ENCODE measurements around the gene IDE. TPM values are rescaled to one million over a fixed set of nuclear protein-coding genes. Genes with fewer than 3 reads are reported as not detected.
"Not testable (repeated sequence)": the region's sequence is repeated elsewhere in the genome, so short reads cannot be mapped to it uniquely, and the experiment has no call there.

Gene IDE
- polyA plus RNA-seq, 1 donor from 2014 or later, result 11.7 TPM

- H3K4me1 Mint-ChIP-seq, H3K9me3 Mint-ChIP-seq, H3K4me3 Mint-ChIP-seq, H3K27ac Mint-ChIP-seq, H3K27me3 Mint-ChIP-seq, H3K36me3 Mint-ChIP-seq: not testable (repeated sequence)
Observed at GRCh38 chr10:92436065-92436464, 137.8 kb downstream of the IDE start.

GRCh38 chr10:92434385-92434784 is 139.5 kb downstream of the IDE start:
- H3K9me3 Mint-ChIP-seq, result no peaks in the 10 kb centered on the region
- no peaks in the 10 kb centered on the region for H3K27me3 Mint-ChIP-seq
- H3K4me3 Mint-ChIP-seq, result no peak overlapping the region
- no peak overlapping the region for H3K27ac Mint-ChIP-seq
- no peaks in the 10 kb centered on the region for H3K36me3 Mint-ChIP-seq
- H3K4me1 Mint-ChIP-seq, result no peaks in the 10 kb centered on the region

GRCh38 chr10:92432596-92432995 is 141.3 kb downstream of the IDE start:
- Mint-ChIP-seq H3K36me3 (no peaks in the 10 kb centered on the region), H3K27me3 (no peaks in the 10 kb centered on the region), H3K9me3 (no peaks in the 10 kb centered on the region), H3K27ac (no peak overlapping the region), H3K4me1 (no peaks in the 10 kb centered on the region), H3K4me3 (no peak overlapping the region)

GRCh38 chr10:92430103-92430502 is 143.8 kb downstream of the IDE start:
- H3K4me1 Mint-ChIP-seq, result no peaks in the 10 kb centered on the region
- H3K4me3 Mint-ChIP-seq, result no peak overlapping the region
- H3K9me3 Mint-ChIP-seq, result no peaks in the 10 kb centered on the region
- no peaks in the 10 kb centered on the region for H3K36me3 Mint-ChIP-seq
- no peak overlapping the region for H3K27ac Mint-ChIP-seq
- H3K27me3 Mint-ChIP-seq, result no peaks in the 10 kb centered on the region

GRCh38 chr10:92421550-92421949 is 152.3 kb downstream of the IDE start:
- peaks cover 0 to 13% (median 12%) of the 10 kb centered on the region in 3 donors for H3K9me3 Mint-ChIP-seq
- H3K36me3 Mint-ChIP-seq, result no peaks in the 10 kb centered on the region
- H3K4me1 Mint-ChIP-seq, result peaks cover 4 to 8% (median 6%) of the 10 kb centered on the region in 3 donors
- no peak overlapping the region for H3K27ac Mint-ChIP-seq
- H3K4me3 Mint-ChIP-seq, result peak overlapping the region in 1 of 4 donors; percentile 86
- peaks cover 14% of the 10 kb centered on the region for H3K27me3 Mint-ChIP-seq

- Mint-ChIP-seq H3K36me3 (no peaks in the 10 kb centered on the region), H3K27ac (no peak overlapping the region), H3K27me3 (peaks cover 17% of the 10 kb centered on the region), H3K4me3 (peak overlapping the region; percentile 38 to 91 (median 68)), H3K9me3 (peaks cover 0 to 17% (median 12%) of the 10 kb centered on the region in 3 donors), H3K4me1 (peaks cover 4 to 8% (median 6%) of the 10 kb centered on the region in 3 donors)
Observed at GRCh38 chr10:92420546-92421275, 153.2 kb downstream of the IDE start.

- peaks cover 17% of the 10 kb centered on the region for H3K27me3 Mint-ChIP-seq
- H3K36me3 Mint-ChIP-seq, result no peaks in the 10 kb centered on the region
- peaks cover 0 to 17% (median 12%) of the 10 kb centered on the region in 3 donors for H3K9me3 Mint-ChIP-seq
- H3K4me3 Mint-ChIP-seq, result peak overlapping the region; percentile 38 to 91 (median 68)
- H3K27ac Mint-ChIP-seq, result no peak overlapping the region
- H3K4me1 Mint-ChIP-seq, result peaks cover 4 to 8% (median 6%) of the 10 kb centered on the region in 3 donors
Observed at GRCh38 chr10:92419740-92420545, 153.9 kb downstream of the IDE start.

GRCh38 chr10:92418891-92419290 is 155.0 kb downstream of the IDE start:
- Mint-ChIP-seq H3K4me3 (no peak overlapping the region), H3K4me1 (peaks cover 4 to 8% (median 6%) of the 10 kb centered on the region in 3 donors), H3K27me3 (peaks cover 16% of the 10 kb centered on the region), H3K9me3 (peaks cover 0 to 13% (median 12%) of the 10 kb centered on the region in 3 donors), H3K36me3 (no peaks in the 10 kb centered on the region), H3K27ac (peak overlapping the region in 1 of 3 donors; percentile 10)

GRCh38 chr10:92418221-92418620 is 155.7 kb downstream of the IDE start:
- Mint-ChIP-seq H3K27me3 (peaks cover 16% of the 10 kb centered on the region), H3K36me3 (no peaks in the 10 kb centered on the region), H3K4me1 (peaks cover 4 to 8% (median 6%) of the 10 kb centered on the region in 3 donors), H3K9me3 (peaks cover 0 to 13% (median 12%) of the 10 kb centered on the region in 3 donors), H3K27ac (no peak overlapping the region), H3K4me3 (no peak overlapping the region)

- H3K36me3 Mint-ChIP-seq, result no peaks in the 10 kb centered on the region
- H3K27ac Mint-ChIP-seq, result peak overlapping the region in 1 of 3 donors; percentile 36
- peaks cover 13% of the 10 kb centered on the region for H3K27me3 Mint-ChIP-seq
- H3K4me3 Mint-ChIP-seq, result no peak overlapping the region
- peaks cover 2 to 13% (median 7%) of the 10 kb centered on the region in 3 donors for H3K9me3 Mint-ChIP-seq
- no peaks in the 10 kb centered on the region for H3K4me1 Mint-ChIP-seq
Observed at GRCh38 chr10:92413519-92413918, 160.4 kb downstream of the IDE start.

GRCh38 chr10:92413011-92413410 is 160.9 kb downstream of the IDE start:
- no peaks in the 10 kb centered on the region for H3K36me3 Mint-ChIP-seq
- H3K9me3 Mint-ChIP-seq, result peaks cover 2 to 13% (median 7%) of the 10 kb centered on the region in 3 donors
- H3K4me1 Mint-ChIP-seq, result no peaks in the 10 kb centered on the region
- H3K4me3 Mint-ChIP-seq, result no peak overlapping the region
- H3K27me3 Mint-ChIP-seq, result peaks cover 13% of the 10 kb centered on the region
- H3K27ac Mint-ChIP-seq, result no peak overlapping the region

- Mint-ChIP-seq H3K27ac (no peak overlapping the region), H3K9me3 (peaks cover 0 to 4% (median 2%) of the 10 kb centered on the region in 3 donors), H3K4me1 (no peaks in the 10 kb centered on the region), H3K4me3 (no peak overlapping the region), H3K36me3 (no peaks in the 10 kb centered on the region), H3K27me3 (peaks cover 11% of the 10 kb centered on the region)
Observed at GRCh38 chr10:92411406-92411805, 162.5 kb downstream of the IDE start.

GRCh38 chr10:92410501-92410900 is 163.4 kb downstream of the IDE start:
- H3K4me3 Mint-ChIP-seq, result no peak overlapping the region
- no peaks in the 10 kb centered on the region for H3K36me3 Mint-ChIP-seq
- no peaks in the 10 kb centered on the region for H3K4me1 Mint-ChIP-seq
- H3K9me3 Mint-ChIP-seq, result peaks cover 0 to 2% (median 0%) of the 10 kb centered on the region in 3 donors
- no peak overlapping the region for H3K27ac Mint-ChIP-seq
- peaks cover 7% of the 10 kb centered on the region for H3K27me3 Mint-ChIP-seq

GRCh38 chr10:92408017-92408361 is 165.9 kb downstream of the IDE start:
- Mint-ChIP-seq H3K4me1 (no peaks in the 10 kb centered on the region), H3K4me3 (no peak overlapping the region), H3K27me3 (peaks cover 7% of the 10 kb centered on the region), H3K9me3 (peaks cover 0 to 2% (median 0%) of the 10 kb centered on the region in 3 donors), H3K36me3 (no peaks in the 10 kb centered on the region), H3K27ac (no peak overlapping the region)

GRCh38 chr10:92407305-92408016 is 166.4 kb downstream of the IDE start:
- Mint-ChIP-seq H3K27ac (no peak overlapping the region), H3K27me3 (peaks cover 5% of the 10 kb centered on the region), H3K4me1 (peaks cover 0 to under 1% (median 0%) of the 10 kb centered on the region in 3 donors), H3K9me3 (no peaks in the 10 kb centered on the region), H3K36me3 (no peaks in the 10 kb centered on the region), H3K4me3 (peak overlapping the region in 1 of 4 donors; percentile 19)

Data from IgD-negative memory B cell (primary cell).